Heart left ventricle (tissue), 16 donors: ENCODE measurements around the gene NEK5. TPM values are rescaled to one million over a fixed set of nuclear protein-coding genes. Genes with fewer than 3 reads are reported as not detected.

Source experiments
- ATAC-seq, 4 donors: fragments of 200-7000 bp; cut with Tn5 transposase; one replicate each; pipeline ENCODE4 v1.9.1; 2020 to 2022; ENCODE audit warnings: moderate library complexity in 4 of 4, mild to moderate bottlenecking in 3 of 4, moderate number of reproducible peaks in 1 of 4
- DNase-seq, 5 donors: peaks; one replicate each; pipeline ENCODE4 v3.0.0-alpha.2; 2020
- H3K27ac ChIP-seq, 12 donors: fragments of 200-600 bp; sonication (generic) in 4 of 12; one replicate each; pipeline versions ENCODE4 v1.5.0 to v1.8.0; 2016 to 2022; ENCODE audit warnings: mild to moderate bottlenecking in 2 of 12
- H3K27me3 ChIP-seq, 9 donors: fragments of 200-600 bp; sonication (generic) in 2 of 9; one replicate each; pipeline versions ENCODE4 v1.5.1 to v1.8.0; 2016 to 2022; ENCODE audit warnings: mild to moderate bottlenecking in 3 of 9
- H3K36me3 ChIP-seq, 9 donors: fragments of 200-600 bp; sonication (generic) in 2 of 9; one replicate each; pipeline versions ENCODE4 v1.5.0 to v1.8.0; 2018 to 2022; ENCODE audit warnings: mild to moderate bottlenecking in 2 of 9
- H3K4me1 ChIP-seq, 12 donors: fragments of 200-600 bp; sonication (generic) in 4 of 12; one replicate each; pipeline versions ENCODE4 v1.5.0 to v1.8.0; 2016 to 2022; ENCODE audit warnings: mild to moderate bottlenecking in 3 of 12
- H3K4me3 ChIP-seq, 12 donors: fragments of 200-600 bp; sonication (generic) in 4 of 12; one replicate each; pipeline versions ENCODE4 v1.5.0 to v1.8.0; 2017 to 2022; ENCODE audit warnings: mild to moderate bottlenecking in 9 of 12, moderate library complexity in 4 of 12
- H3K9me3 ChIP-seq, 12 donors: fragments of 200-600 bp; sonication (generic) in 4 of 12; one replicate each; pipeline versions ENCODE4 v1.5.0 to v1.8.0; 2016 to 2022; ENCODE audit warnings: mild to moderate bottlenecking in 1 of 12
- POLR2A ChIP-seq, 2 donors: fragments of 450-650 bp; IDR thresholded peaks; one replicate each; pipeline ENCODE4 v1.6.1; 2017; ENCODE audit warnings: antibody characterized with exemption in 2 of 2, mild to moderate bottlenecking in 2 of 2, moderate library complexity in 2 of 2
- WGBS, 4 donors: extraction: QIAGEN DNeasy Blood & Tissue Kit in 2 of 4; methylation state at CpG; one replicate each; pipeline versions ENCODE4 v1.1.5 to v1.1.7; 2013 to 2018; 5-methylcytosine and 5-hydroxymethylcytosine counted together
- intact Hi-C, 10 donors: fragments of 100-400 bp; cut with DNase I; formaldehyde crosslinking; loops; one replicate each; pipeline versions ENCODE4 v1.11.1 to v1.14.2; 2022
- polyA plus RNA-seq, 2 donors: library from polyadenylated mRNA; stranded (reverse); fragments of 200-250 nt; gene quantifications; one replicate each; pipeline ENCODE4 v1.2.3, GENCODE V29; 2013
- total RNA-seq, 9 donors: library from RNA; depleted of rRNA in 2 of 9; stranded (reverse); fragments of >200 nt in 2 of 9; fragmentation: NEBNext Ultra II Directional in 3 of 9; extraction: Animal tissue kit (Norgen Biotek cat#: 25700) in 3 of 9; gene quantifications; one replicate each; pipeline versions ENCODE4 v1.1.0 to v1.2.4, GENCODE V29; 2016 to 2023
- TF ChIP-seq, protein P1 (sequence below), 12 donors: fragments of 200-600 bp; sonication (generic) in 4 of 12; IDR thresholded peaks; one replicate each; pipeline versions ENCODE4 v1.5.0 to v1.8.0; 2018 to 2022; ENCODE audit warnings: antibody characterized with exemption in 12 of 12, mild to moderate bottlenecking in 5 of 12
- donor health status: ischemic (EF 13 %, LVEDD 7.1; RV severe dilation, severe dysfunction).
- donor health status: healthy with polysubstance abuse.
- donor health status: DM: no; HTN: yes; CAD: no.
- donor health status: DM: no; HTN: no; CAD: no.
- donor health status: ischemic (EF 25% LVEDD 6.9; RV normal size, moderate dysfunction).
- donor health status: ischemic (EF 25% LVEDD 5.7; RV mildly dilated, moderate dysfunction).
- donor health status: healthy.
- donor health status: DM: yes; HTN: yes; CAD: no.
- donor health status: ischemic (EF 35%, LVEDD 5.7; RV mildly dilated, moderate dysfunction).
- donor health status: nonischemic (EF 11% LVEDD 7.7; RV severe dilation, severe dysfunction).
- donor health status: DM: yes; HTN: yes; CAD: no.
- donor health status: PGD.
- donor health status: ischemic (EF 29% LVEDD 5.4; RV normal size, mild dysfunction).
- donor health status: nonischemic (EF 23%, LVEDD 6.1; RV moderate dilation, normal function).

Gene NEK5
- total and polyA plus RNA-seq, 11 donors = 0.04 to 1.1 (median 0.41) TPM; not detected in 3

DNA sequence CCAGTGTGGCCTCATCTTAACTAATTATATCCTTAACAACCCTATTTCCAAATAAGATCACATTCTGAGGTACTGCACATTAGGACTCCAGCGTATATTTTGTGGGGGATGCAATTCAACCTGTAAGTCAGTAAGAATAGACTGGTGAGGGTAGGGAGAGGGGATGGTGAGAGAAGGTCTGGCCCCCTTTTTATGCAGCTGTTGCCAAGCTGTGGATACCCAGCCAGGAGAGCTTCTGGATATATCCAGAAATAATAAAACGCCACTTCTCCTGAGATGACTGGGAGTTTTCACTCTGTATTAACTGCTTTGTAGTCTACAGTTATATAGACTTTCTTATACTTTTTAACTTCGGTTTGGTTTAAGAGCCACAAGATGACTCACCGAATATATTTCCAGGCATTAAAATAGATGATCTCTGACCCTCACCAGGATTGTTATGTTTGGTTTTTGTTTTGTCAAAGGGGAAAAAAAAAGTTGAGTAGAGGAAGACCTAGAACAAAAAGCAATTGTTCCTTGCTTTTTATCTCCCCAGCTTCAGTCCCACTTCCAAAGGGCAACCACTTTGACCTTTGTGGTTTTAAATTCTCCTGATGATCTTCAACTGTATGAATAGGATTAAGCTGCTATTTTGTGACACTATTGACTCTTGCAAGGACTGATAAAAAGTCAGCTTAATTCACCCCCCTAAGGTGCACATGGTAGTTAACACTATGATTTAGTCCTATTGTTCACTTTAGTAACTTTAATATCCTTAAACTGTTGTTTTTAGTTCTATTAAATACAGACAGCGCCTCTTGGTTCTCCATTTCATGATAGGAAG lies 33.6 kb upstream of the NEK5 start:
- Histone ChIP-seq H3K9me3 (no peaks in the 10 kb centered on the region), H3K27ac (peak overlapping the region in 10 of 12 donors; percentile 26 to 75 (median 49)), H3K36me3 (peaks cover 0 to 24% (median 20%) of the 10 kb centered on the region in 9 donors), H3K4me1 (peaks cover 0 to 41% (median 23%) of the 10 kb centered on the region in 12 donors), H3K27me3 (no peaks in the 10 kb centered on the region), H3K4me3 (no peak overlapping the region)
- TF ChIP-seq POLR2A (IDR thresholded peaks at IDR 0.05) = no peak
- TF ChIP-seq, protein P1, sequence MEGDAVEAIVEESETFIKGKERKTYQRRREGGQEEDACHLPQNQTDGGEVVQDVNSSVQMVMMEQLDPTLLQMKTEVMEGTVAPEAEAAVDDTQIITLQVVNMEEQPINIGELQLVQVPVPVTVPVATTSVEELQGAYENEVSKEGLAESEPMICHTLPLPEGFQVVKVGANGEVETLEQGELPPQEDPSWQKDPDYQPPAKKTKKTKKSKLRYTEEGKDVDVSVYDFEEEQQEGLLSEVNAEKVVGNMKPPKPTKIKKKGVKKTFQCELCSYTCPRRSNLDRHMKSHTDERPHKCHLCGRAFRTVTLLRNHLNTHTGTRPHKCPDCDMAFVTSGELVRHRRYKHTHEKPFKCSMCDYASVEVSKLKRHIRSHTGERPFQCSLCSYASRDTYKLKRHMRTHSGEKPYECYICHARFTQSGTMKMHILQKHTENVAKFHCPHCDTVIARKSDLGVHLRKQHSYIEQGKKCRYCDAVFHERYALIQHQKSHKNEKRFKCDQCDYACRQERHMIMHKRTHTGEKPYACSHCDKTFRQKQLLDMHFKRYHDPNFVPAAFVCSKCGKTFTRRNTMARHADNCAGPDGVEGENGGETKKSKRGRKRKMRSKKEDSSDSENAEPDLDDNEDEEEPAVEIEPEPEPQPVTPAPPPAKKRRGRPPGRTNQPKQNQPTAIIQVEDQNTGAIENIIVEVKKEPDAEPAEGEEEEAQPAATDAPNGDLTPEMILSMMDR (IDR thresholded peaks at IDR 0.05) = no peak
- ATAC-seq = peak in 1 of 4 donors; percentile 18
- intact Hi-C loops = no loop called here
- DNase-seq = no peak
- WGBS, 4 donors = 59 to 72% (median 67%) methylated on average over 5 of the region's 5 CpGs

DNA sequence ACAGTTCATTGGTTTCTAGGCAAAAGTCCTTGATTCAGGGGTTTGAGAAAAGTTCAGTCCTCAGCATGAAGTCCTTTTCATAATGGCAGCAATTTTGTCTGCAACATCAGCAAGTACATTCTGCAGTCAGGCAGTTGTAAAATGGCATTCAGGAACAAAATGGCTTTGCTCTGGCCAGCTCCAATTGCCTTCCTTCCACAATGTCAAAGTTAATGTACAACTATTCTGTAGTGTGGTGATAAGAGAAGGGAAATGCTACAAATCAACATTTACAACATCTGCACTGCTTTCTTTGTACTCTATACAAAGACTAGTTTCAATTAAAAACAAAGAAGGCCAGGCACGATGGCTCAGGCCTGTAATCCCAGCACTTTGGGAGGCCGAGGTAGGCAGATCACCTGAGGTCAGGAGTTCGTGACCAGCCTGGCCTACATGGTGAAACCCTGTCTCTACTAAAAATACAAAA lies 32.3 kb upstream of the NEK5 start:
- H3K27me3 ChIP-seq = no peaks in the 10 kb centered on the region
- H3K9me3 ChIP-seq = no peaks in the 10 kb centered on the region
- TF ChIP-seq POLR2A (IDR thresholded peaks at IDR 0.05) = no peak
- TF ChIP-seq, protein P1 (IDR thresholded peaks at IDR 0.05) = no peak
- H3K4me1 ChIP-seq = peaks cover 0 to 46% (median 23%) of the 10 kb centered on the region in 12 donors
- no peak overlapping the region for H3K4me3 ChIP-seq
- intact Hi-C loops = no loop called here
- ATAC-seq = no peak
- peak overlapping the region in 1 of 12 donors; percentile 67 for H3K27ac ChIP-seq
- peaks cover 0 to 11% (median 8%) of the 10 kb centered on the region in 9 donors for H3K36me3 ChIP-seq
- WGBS, 4 donors = 84 to 93% (median 90%) methylated on average over 3 of the region's 3 CpGs
- no peak for DNase-seq

DNA sequence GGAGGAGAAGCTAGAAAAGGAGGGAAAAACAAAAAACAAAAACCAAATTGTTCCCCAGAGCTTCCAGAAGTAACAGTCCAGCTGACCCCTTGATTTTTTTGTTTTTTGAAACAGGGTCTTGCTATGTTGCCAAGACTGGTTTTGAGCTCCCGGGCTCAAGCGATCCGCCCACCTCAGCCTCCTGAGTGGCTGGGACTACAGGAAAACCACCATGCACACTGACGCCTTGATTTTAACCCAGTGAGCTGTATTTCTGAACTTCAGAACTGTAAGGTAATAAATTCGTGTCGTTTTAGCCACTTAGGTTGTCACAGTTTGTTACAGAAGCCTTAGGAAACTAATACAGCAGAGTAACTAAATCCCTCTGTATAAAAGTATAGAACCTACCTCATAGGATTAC lies 31.6 kb upstream of the NEK5 start:
- no peak overlapping the region for H3K27ac ChIP-seq
- H3K9me3 ChIP-seq = no peaks in the 10 kb centered on the region
- peaks cover 0 to 46% (median 23%) of the 10 kb centered on the region in 12 donors for H3K4me1 ChIP-seq
- no peak for DNase-seq
- no peak for ATAC-seq
- TF ChIP-seq, protein P1 (IDR thresholded peaks at IDR 0.05) = no peak
- no peak for TF ChIP-seq POLR2A (IDR thresholded peaks at IDR 0.05)
- 86 to 95% (median 87%) methylated on average over 6 of the region's 6 CpGs for WGBS, 4 donors
- peaks cover 0 to 8% (median under 1%) of the 10 kb centered on the region in 9 donors for H3K36me3 ChIP-seq
- H3K4me3 ChIP-seq = no peak overlapping the region
- intact Hi-C loops = no loop called here
- H3K27me3 ChIP-seq = no peaks in the 10 kb centered on the region

DNA sequence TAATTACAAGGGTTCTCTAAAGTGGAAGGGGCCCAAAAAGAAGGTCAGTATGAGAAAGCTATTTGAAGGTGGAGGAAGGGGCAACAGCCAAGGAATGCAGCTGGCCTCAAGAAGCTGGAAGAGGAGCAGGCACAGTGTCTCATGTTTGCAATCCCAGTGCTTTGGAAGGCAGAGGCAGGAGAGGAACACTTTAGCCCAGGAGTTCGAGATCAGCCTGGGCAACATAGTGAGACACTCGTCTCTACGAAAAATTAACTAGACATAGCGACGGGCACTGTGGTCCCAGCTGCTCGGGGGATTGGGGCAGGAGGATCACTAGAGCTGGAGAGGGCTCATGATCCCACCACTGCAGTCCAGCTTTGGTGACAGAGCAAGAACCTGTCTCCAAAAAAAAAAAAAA lies 31.2 kb upstream of the NEK5 start:
- H3K4me1 ChIP-seq = peaks cover 0 to 46% (median 23%) of the 10 kb centered on the region in 12 donors
- TF ChIP-seq POLR2A (IDR thresholded peaks at IDR 0.05) = no peak
- TF ChIP-seq, protein P1 (IDR thresholded peaks at IDR 0.05) = no peak
- no peaks in the 10 kb centered on the region for H3K27me3 ChIP-seq
- peaks cover 0 to 9% (median 0%) of the 10 kb centered on the region in 9 donors for H3K36me3 ChIP-seq
- no peak for ATAC-seq
- intact Hi-C loops = no loop called here
- peak overlapping the region in 11 of 12 donors; percentile 81 to 98 (median 90) for H3K27ac ChIP-seq
- no peak for DNase-seq
- H3K4me3 ChIP-seq = peak overlapping the region in 9 of 12 donors; percentile 73 to 99 (median 88)
- H3K9me3 ChIP-seq = no peaks in the 10 kb centered on the region
- WGBS, 4 donors = 93 to 100% (median 99%) methylated on average over 6 of the region's 6 CpGs
